Stimulated activated CD4-positive, alpha-beta T cell treated with anti-CD3 and anti-CD28 coated beads, TNF-alpha, amount 100 ng/mL, for 1 hour (primary cell): ENCODE results near the gene GPC3.

Experiments used
- DNase-seq, 3 donors: peaks; one replicate each; pipeline ENCODE4 v3.0.0-alpha.2; 2020; ENCODE audit warnings: low read depth in 3 of 3, low spot score in 1 of 3

The GPC3 gene

GRCh38 chrX:133970076-133970475 lies 15.3 kb downstream of the GPC3 start:
- no peak for DNase-seq

- DNase-seq: no peak
Measured at GRCh38 chrX:133969191-133969590, 16.2 kb downstream of the GPC3 start.

GRCh38 chrX:133968109-133968508 lies 17.3 kb downstream of the GPC3 start:
- DNase-seq: no peak

- DNase-seq: no peak
Measured at GRCh38 chrX:133966199-133966598, 19.2 kb downstream of the GPC3 start.

- no peak for DNase-seq
Measured at GRCh38 chrX:133965321-133965720, 20.1 kb downstream of the GPC3 start.

GRCh38 chrX:133961046-133961445 lies 24.3 kb downstream of the GPC3 start:
- no peak for DNase-seq

- DNase-seq: no peak
Measured at GRCh38 chrX:133959972-133960371, 25.4 kb downstream of the GPC3 start.

- no peak for DNase-seq
Measured at GRCh38 chrX:133958997-133959688, 26.3 kb downstream of the GPC3 start.

- DNase-seq: no peak
Measured at GRCh38 chrX:133956570-133957340, 28.6 kb downstream of the GPC3 start.

- DNase-seq: no peak
Measured at GRCh38 chrX:133953785-133954355, 31.5 kb downstream of the GPC3 start.

GRCh38 chrX:133953078-133953477 lies 32.3 kb downstream of the GPC3 start:
- no peak for DNase-seq

- no peak for DNase-seq
Measured at GRCh38 chrX:133951098-133951497, 34.3 kb downstream of the GPC3 start.

- no peak for DNase-seq
Measured at GRCh38 chrX:133950214-133950613, 35.2 kb downstream of the GPC3 start.

- no peak for DNase-seq
Measured at GRCh38 chrX:133948895-133949294, 36.5 kb downstream of the GPC3 start.

GRCh38 chrX:133947996-133948395 lies 37.4 kb downstream of the GPC3 start:
- DNase-seq: no peak

- no peak for DNase-seq
Measured at GRCh38 chrX:133947022-133947421, 38.4 kb downstream of the GPC3 start.

GRCh38 chrX:133943507-133943906 lies 41.9 kb downstream of the GPC3 start:
- DNase-seq: no peak

- DNase-seq: no peak
Measured at GRCh38 chrX:133939655-133940302, 45.6 kb downstream of the GPC3 start.

GRCh38 chrX:133938530-133938929 lies 46.9 kb downstream of the GPC3 start:
- DNase-seq: no peak

- no peak for DNase-seq
Measured at GRCh38 chrX:133937022-133937421, 48.4 kb downstream of the GPC3 start.

GRCh38 chrX:133935076-133935475 lies 50.3 kb downstream of the GPC3 start:
- DNase-seq: no peak

GRCh38 chrX:133933316-133933715 lies 52.1 kb downstream of the GPC3 start:
- DNase-seq: no peak
